Muscle layer of duodenum (tissue), 2 donors: ENCODE data around the gene ARID5B.

ENCODE experiments used
- H3K27ac ChIP-seq: one replicate; pipeline ENCODE4 v1.7.0; 2013; ENCODE audit warnings: mild to moderate bottlenecking, low read length
- H3K27me3 ChIP-seq: one replicate; pipeline ENCODE4 v1.7.0; 2013; ENCODE audit warnings: low read depth, mild to moderate bottlenecking, control low read depth, low read length
- H3K36me3 ChIP-seq, 2 donors: one replicate each; pipeline ENCODE4 v1.7.0; 2013; ENCODE audit warnings: low read length in 2 of 2, control low read depth in 1 of 2, mild to moderate bottlenecking in 1 of 2; ENCODE audit not compliant: insufficient read depth in 2 of 2, control insufficient read depth in 1 of 2
- H3K4me1 ChIP-seq, 2 donors: one replicate each; pipeline ENCODE4 v1.7.0; 2013; ENCODE audit warnings: low read length in 2 of 2, mild to moderate bottlenecking in 2 of 2, control low read depth in 1 of 2, moderate library complexity in 1 of 2; ENCODE audit not compliant: insufficient read depth in 2 of 2, control insufficient read depth in 1 of 2
- H3K4me3 ChIP-seq, 2 donors: one replicate each; pipeline ENCODE4 v1.7.0; 2013; ENCODE audit warnings: low read length in 2 of 2, low read depth in 1 of 2, mild to moderate bottlenecking in 1 of 2
- H3K9me3 ChIP-seq, 2 donors: one replicate each; pipeline ENCODE4 v1.7.0; 2013; ENCODE audit warnings: low read length in 2 of 2, control low read depth in 1 of 2, mild to moderate bottlenecking in 1 of 2; ENCODE audit not compliant: control insufficient read depth in 1 of 2
- donor health status: healthy.

Gene ARID5B

DNA sequence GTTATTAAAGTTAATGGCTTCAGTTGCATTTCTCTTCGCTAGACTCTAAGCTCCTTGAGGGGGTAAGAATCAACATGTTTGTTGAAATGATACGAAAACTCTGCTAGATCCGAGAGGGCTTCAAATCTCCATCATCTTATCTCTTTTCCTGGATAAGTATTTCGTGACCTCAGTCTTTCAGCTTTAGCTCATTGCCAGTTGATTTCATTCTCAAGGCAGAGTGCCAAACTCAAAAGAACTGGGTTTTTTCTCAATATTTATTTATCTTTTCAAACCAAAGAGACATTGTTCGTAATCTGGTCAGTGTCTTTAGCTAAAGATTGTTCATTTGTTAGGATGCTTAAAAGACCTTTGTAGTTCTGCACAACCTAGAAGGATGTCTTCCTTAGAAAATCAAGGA, 108.9 kb downstream of the ARID5B start:
- Histone ChIP-seq H3K4me1 (no peaks in the 10 kb centered on the region), H3K36me3 (no peaks in the 10 kb centered on the region), H3K9me3 (no peaks in the 10 kb centered on the region), H3K27ac (no peak overlapping the region), H3K4me3 (no peak overlapping the region), H3K27me3 (no peaks in the 10 kb centered on the region)

DNA sequence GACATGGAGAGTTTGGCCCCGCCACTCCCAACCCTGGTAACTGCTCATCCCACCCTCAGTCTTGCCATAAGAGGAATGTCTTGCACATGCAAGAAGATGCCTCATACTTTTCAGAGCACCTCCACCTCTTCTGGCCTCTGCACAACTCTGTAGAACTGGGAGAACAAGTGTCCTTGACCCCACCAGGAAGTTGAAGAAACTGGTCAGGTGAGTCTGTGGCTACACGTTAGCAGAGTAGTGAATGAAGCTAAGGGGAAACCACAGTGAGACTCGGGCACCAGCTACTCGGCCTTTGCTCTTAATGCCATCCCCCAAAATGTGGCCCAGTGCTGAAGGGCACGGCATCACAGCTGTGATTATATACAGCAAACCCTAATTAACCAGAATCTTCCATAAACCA, 110.1 kb downstream of the ARID5B start:
- no peaks in the 10 kb centered on the region for H3K9me3 ChIP-seq
- no peaks in the 10 kb centered on the region for H3K27me3 ChIP-seq
- H3K4me1 ChIP-seq = peaks cover 0 to 6% of the 10 kb centered on the region in 2 donors
- H3K4me3 ChIP-seq = no peak overlapping the region
- no peak overlapping the region for H3K27ac ChIP-seq
- no peaks in the 10 kb centered on the region for H3K36me3 ChIP-seq

- Histone ChIP-seq H3K27me3 (no peaks in the 10 kb centered on the region), H3K27ac (no peak overlapping the region), H3K4me1 (peaks cover 5 to 13% of the 10 kb centered on the region in 2 donors), H3K9me3 (no peaks in the 10 kb centered on the region), H3K36me3 (no peaks in the 10 kb centered on the region), H3K4me3 (no peak overlapping the region)
These were observed 110.8 kb downstream of the ARID5B start for GRCh38 chr10:62012318-62012717.

GRCh38 chr10:62014510-62014909, 113.0 kb downstream of the ARID5B start:
- Histone ChIP-seq H3K36me3 (no peaks in the 10 kb centered on the region), H3K9me3 (no peaks in the 10 kb centered on the region), H3K27me3 (no peaks in the 10 kb centered on the region), H3K4me1 (peaks cover 18 to 25% of the 10 kb centered on the region in 2 donors), H3K27ac (no peak overlapping the region), H3K4me3 (no peak overlapping the region)

GRCh38 chr10:62015994-62016393, 114.5 kb downstream of the ARID5B start:
- peaks cover 19 to 37% of the 10 kb centered on the region in 2 donors for H3K4me1 ChIP-seq
- no peaks in the 10 kb centered on the region for H3K27me3 ChIP-seq
- no peaks in the 10 kb centered on the region for H3K36me3 ChIP-seq
- no peak overlapping the region for H3K4me3 ChIP-seq
- H3K27ac ChIP-seq = no peak overlapping the region
- no peaks in the 10 kb centered on the region for H3K9me3 ChIP-seq

GRCh38 chr10:62016623-62017490, 115.4 kb downstream of the ARID5B start:
- H3K27me3 ChIP-seq = no peaks in the 10 kb centered on the region
- H3K4me1 ChIP-seq = peaks cover 26 to 40% of the 10 kb centered on the region in 2 donors
- no peaks in the 10 kb centered on the region for H3K9me3 ChIP-seq
- no peak overlapping the region for H3K4me3 ChIP-seq
- H3K36me3 ChIP-seq = no peaks in the 10 kb centered on the region
- peak overlapping the region; percentile 84 for H3K27ac ChIP-seq

GRCh38 chr10:62017491-62017870, 116.0 kb downstream of the ARID5B start:
- no peaks in the 10 kb centered on the region for H3K9me3 ChIP-seq
- H3K4me1 ChIP-seq = peaks cover 26 to 40% of the 10 kb centered on the region in 2 donors
- peak overlapping the region; percentile 84 for H3K27ac ChIP-seq
- no peak overlapping the region for H3K4me3 ChIP-seq
- no peaks in the 10 kb centered on the region for H3K36me3 ChIP-seq
- no peaks in the 10 kb centered on the region for H3K27me3 ChIP-seq

DNA sequence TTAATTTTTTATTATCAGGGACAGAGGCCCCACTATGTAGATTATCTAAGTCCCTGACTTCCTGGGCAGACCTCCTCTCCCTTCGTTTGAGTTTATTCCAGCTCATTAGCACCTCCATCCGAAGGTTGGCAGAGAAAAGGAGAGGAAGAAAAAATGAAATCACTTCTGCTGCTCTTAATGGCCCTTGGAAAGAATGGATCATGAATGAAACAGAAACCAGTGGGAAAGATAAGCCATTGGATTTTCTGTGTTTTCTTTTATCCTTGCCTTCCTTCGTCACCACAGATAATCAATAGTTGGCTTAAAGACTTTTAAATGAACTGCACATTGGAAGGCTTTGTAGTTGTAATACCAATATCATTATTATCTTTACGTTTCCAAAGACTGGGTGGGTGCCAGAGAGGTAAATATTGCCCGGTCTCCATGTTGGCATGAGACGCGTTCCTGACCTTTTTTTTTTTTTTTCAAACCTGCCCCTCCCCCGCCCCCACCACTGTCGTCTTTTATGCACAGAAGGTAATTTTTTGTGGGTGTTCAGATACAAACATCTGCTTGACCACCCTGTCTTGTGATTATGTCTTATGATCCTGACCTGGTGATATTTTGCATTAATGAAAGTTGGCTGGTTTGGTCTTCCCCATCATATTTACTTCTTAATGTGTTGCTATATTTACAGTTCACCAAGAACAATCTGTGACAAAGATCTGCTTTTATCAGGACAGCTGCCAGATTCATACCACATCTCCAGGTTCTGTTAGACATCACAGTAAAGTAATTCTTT, 116.8 kb downstream of the ARID5B start:
- peak overlapping the region; percentile 84 for H3K27ac ChIP-seq
- H3K4me1 ChIP-seq = peaks cover 26 to 40% of the 10 kb centered on the region in 2 donors
- no peaks in the 10 kb centered on the region for H3K27me3 ChIP-seq
- no peaks in the 10 kb centered on the region for H3K36me3 ChIP-seq
- H3K9me3 ChIP-seq = no peaks in the 10 kb centered on the region
- H3K4me3 ChIP-seq = no peak overlapping the region

GRCh38 chr10:62019013-62019684, 117.7 kb downstream of the ARID5B start:
- H3K27ac ChIP-seq = peak overlapping the region; percentile 84

GRCh38 chr10:62019685-62020359, 118.3 kb downstream of the ARID5B start:
- Histone ChIP-seq H3K9me3 (no peaks in the 10 kb centered on the region), H3K27me3 (no peaks in the 10 kb centered on the region), H3K4me3 (no peak overlapping the region), H3K4me1 (peaks cover 26 to 40% of the 10 kb centered on the region in 2 donors), H3K36me3 (no peaks in the 10 kb centered on the region), H3K27ac (peak overlapping the region; percentile 84)

More at GRCh38 chr10:62019013-62019684, 117.7 kb downstream of the ARID5B start:
- Histone ChIP-seq H3K36me3 (no peaks in the 10 kb centered on the region), H3K9me3 (no peaks in the 10 kb centered on the region), H3K4me1 (peaks cover 26 to 40% of the 10 kb centered on the region in 2 donors), H3K27me3 (no peaks in the 10 kb centered on the region), H3K4me3 (no peak overlapping the region)
